ENCODE measurements around the gene GKN1. TPM values are rescaled to one million over a fixed set of nuclear protein-coding genes. Genes with fewer than 3 reads are reported as not detected.

The GKN1 gene
- total and polyA plus RNA-seq, 8 donors = not detected

GRCh38 chr2:69023236-69023635 is 48.8 kb downstream of the GKN1 start:
- Histone ChIP-seq H3K4me3 (no peak overlapping the region), H3K27me3 (no peaks in the 10 kb centered on the region), H3K9me3 (no peaks in the 10 kb centered on the region), H3K4me1 (no peaks in the 10 kb centered on the region), H3K27ac (no peak overlapping the region), H3K36me3 (no peaks in the 10 kb centered on the region)
- no peak for TF ChIP-seq CTCF (IDR thresholded peaks at IDR 0.05)
- intact Hi-C loops (cut with DNase I) = loop anchor here in 1 of 2 donors (5.0 kb wide), 1 partner anchor 284 kb away; no protein-coding TSS in a partner anchor
- ATAC-seq (no peak), DNase-seq (no peak)

GRCh38 chr2:69026026-69026425 is 51.6 kb downstream of the GKN1 start:
- Histone ChIP-seq H3K27ac (no peak overlapping the region), H3K9me3 (no peaks in the 10 kb centered on the region)
- intact Hi-C loops (cut with DNase I) = no loop called here

GRCh38 chr2:69026691-69027459 is 52.4 kb downstream of the GKN1 start:
- intact Hi-C loops (cut with DNase I) = no loop called here
- peak; percentile 32 for ATAC-seq
- peak in 3 of 4 donors; percentile 24 to 53 (median 42) for DNase-seq
- no peak overlapping the region for H3K27ac ChIP-seq
- H3K36me3 ChIP-seq = no peaks in the 10 kb centered on the region
- no peak overlapping the region for H3K4me3 ChIP-seq
- TF ChIP-seq CTCF (IDR thresholded peaks at IDR 0.05) = no peak
- no peaks in the 10 kb centered on the region for H3K27me3 ChIP-seq
- no peaks in the 10 kb centered on the region for H3K9me3 ChIP-seq
- H3K4me1 ChIP-seq = no peaks in the 10 kb centered on the region

More at GRCh38 chr2:69026026-69026425, 51.6 kb downstream of the GKN1 start:
- no peaks in the 10 kb centered on the region for H3K4me1 ChIP-seq
- DNase-seq = no peak
- peak; percentile 44 to 67 for TF ChIP-seq CTCF (IDR thresholded peaks at IDR 0.05)
- no peak overlapping the region for H3K4me3 ChIP-seq
- H3K27me3 ChIP-seq = no peaks in the 10 kb centered on the region
- peak; percentile 95 for ATAC-seq
- no peaks in the 10 kb centered on the region for H3K36me3 ChIP-seq

Other genes starting within 250 kb of the GKN1 start
- 10 to 100 TPM; 16.5 to 43.5 TPM for gene ARHGAP25, start 239.8 kb upstream of the GKN1 start, total RNA-seq
- 10 to 100 TPM in 1 of 6 donors, 1 to 10 TPM in 5; 6.1 to 10.2 (median 8.9) TPM for gene ARHGAP25, start 239.8 kb upstream of the GKN1 start, polyA plus RNA-seq (ENCODE audit: insufficient read length in 6 of 6)
- gene BMP10, start 103.2 kb upstream of the GKN1 start, total RNA-seq = not detected
- gene BMP10, start 103.2 kb upstream of the GKN1 start, polyA plus RNA-seq (ENCODE audit: insufficient read length in 6 of 6) = not detected
- 100 to 1,000 TPM; 130 to 181 TPM for gene GKN2, start 21.7 kb upstream of the GKN1 start, total RNA-seq
- gene GKN2, start 21.7 kb upstream of the GKN1 start, polyA plus RNA-seq (ENCODE audit: insufficient read length in 6 of 6) = 1 to 10 TPM; 1.1 to 2.9 (median 1.4) TPM
- gene ANTXR1, start 38.5 kb downstream of the GKN1 start, total RNA-seq = 100 to 1,000 TPM in 1 of 2 donors, 10 to 100 TPM in 1; 70.2 to 115 TPM
- 10 to 100 TPM; 83.3 to 95.3 (median 87.3) TPM for gene ANTXR1, start 38.5 kb downstream of the GKN1 start, polyA plus RNA-seq (ENCODE audit: insufficient read length in 6 of 6)

Measured in left lung (tissue), 10 donors.